Uterus (tissue), 2 donors: ENCODE results near the gene ARHGEF28.

Experiments
- CTCF ChIP-seq, 4 experiments: fragments of 200-600 bp in 2 of 4; fragments of 450-650 bp in 2 of 4; sonication (generic) in 2 of 4; IDR thresholded peaks; one replicate each; pipeline ENCODE4 v1.5.1; 2016 to 2019; ENCODE audit warnings: antibody characterized with exemption in 4 of 4, mild to moderate bottlenecking in 2 of 4, moderate library complexity in 1 of 4
- POLR2A ChIP-seq, 2 donors: fragments of 450-650 bp; IDR thresholded peaks; one replicate each; pipeline ENCODE4 v1.6.1; 2016; ENCODE audit warnings: antibody characterized with exemption in 2 of 2, mild to moderate bottlenecking in 1 of 2, moderate library complexity in 1 of 2

- no peak for TF ChIP-seq CTCF (IDR thresholded peaks at IDR 0.05)
- TF ChIP-seq POLR2A (IDR thresholded peaks at IDR 0.05) = no peak
These were observed 334.4 kb downstream of the ARHGEF28 start for GRCh38 chr5:73960426-73960825.
